ENCODE measurements around the gene SART3. TPM values are rescaled to one million over a fixed set of nuclear protein-coding genes. Genes with fewer than 3 reads are reported as not detected.
"Not testable (repeated sequence)": the region's sequence is repeated elsewhere in the genome, so short reads cannot be mapped to it uniquely, and the experiment has no call there.

SART3 gene
- total and polyA plus RNA-seq, 2 donors from 2014 or later = 14.9 to 59.1 TPM

DNA sequence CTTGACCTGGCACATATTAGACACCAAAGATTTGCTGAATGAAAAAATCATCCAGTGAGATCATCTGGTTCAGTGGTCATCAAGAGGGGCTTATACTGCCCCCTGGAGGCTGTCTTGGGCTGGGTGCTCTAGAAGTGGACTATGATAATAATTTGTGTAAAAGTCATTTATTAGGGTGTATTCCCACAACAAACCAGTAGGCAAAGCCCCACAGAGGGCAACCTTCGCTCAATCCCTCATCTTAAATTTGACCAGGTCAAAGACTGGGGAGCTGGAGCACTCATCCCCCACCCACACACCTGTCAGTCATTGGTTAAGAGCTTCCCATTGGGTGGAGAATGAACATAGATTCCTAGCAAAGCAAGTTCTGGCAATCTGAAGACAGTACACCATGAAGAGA lies 65.9 kb downstream of the SART3 start:
- Histone ChIP-seq H3K27ac (ENCODE audit: low read depth in 2 of 2, low read length in 2 of 2) (no peak overlapping the region), H3K9me3 (ENCODE audit: control insufficient read depth in 2 of 3, insufficient read depth in 1 of 3, low read length in 3 of 3) (no peaks in the 10 kb centered on the region), H3K4me3 (ENCODE audit: low read length in 3 of 3) (no peak overlapping the region), H3K27me3 (ENCODE audit: control insufficient read depth, insufficient read depth, low read length) (no peaks in the 10 kb centered on the region), H3K36me3 (ENCODE audit: control insufficient read depth in 2 of 3, insufficient read depth in 3 of 3, low read length in 3 of 3) (no peaks in the 10 kb centered on the region), H3K9ac (ENCODE audit: low read length in 3 of 3) (no peak overlapping the region), H3K4me1 (ENCODE audit: control insufficient read depth in 2 of 3, insufficient read depth in 2 of 3, low read depth in 1 of 3, low read length in 3 of 3) (no peaks in the 10 kb centered on the region)
- intact Hi-C loops (cut with DNase I) = no loop called here
- TF ChIP-seq, protein P1, sequence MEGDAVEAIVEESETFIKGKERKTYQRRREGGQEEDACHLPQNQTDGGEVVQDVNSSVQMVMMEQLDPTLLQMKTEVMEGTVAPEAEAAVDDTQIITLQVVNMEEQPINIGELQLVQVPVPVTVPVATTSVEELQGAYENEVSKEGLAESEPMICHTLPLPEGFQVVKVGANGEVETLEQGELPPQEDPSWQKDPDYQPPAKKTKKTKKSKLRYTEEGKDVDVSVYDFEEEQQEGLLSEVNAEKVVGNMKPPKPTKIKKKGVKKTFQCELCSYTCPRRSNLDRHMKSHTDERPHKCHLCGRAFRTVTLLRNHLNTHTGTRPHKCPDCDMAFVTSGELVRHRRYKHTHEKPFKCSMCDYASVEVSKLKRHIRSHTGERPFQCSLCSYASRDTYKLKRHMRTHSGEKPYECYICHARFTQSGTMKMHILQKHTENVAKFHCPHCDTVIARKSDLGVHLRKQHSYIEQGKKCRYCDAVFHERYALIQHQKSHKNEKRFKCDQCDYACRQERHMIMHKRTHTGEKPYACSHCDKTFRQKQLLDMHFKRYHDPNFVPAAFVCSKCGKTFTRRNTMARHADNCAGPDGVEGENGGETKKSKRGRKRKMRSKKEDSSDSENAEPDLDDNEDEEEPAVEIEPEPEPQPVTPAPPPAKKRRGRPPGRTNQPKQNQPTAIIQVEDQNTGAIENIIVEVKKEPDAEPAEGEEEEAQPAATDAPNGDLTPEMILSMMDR (IDR thresholded peaks at IDR 0.05; ENCODE audit: borderline replicate concordance, extremely low read depth, insufficient read depth) = peak; percentile 24
- FAIRE-seq = no peak
- DNase-seq = peak in 2 of 5 donors; percentile 24 to 37

DNA sequence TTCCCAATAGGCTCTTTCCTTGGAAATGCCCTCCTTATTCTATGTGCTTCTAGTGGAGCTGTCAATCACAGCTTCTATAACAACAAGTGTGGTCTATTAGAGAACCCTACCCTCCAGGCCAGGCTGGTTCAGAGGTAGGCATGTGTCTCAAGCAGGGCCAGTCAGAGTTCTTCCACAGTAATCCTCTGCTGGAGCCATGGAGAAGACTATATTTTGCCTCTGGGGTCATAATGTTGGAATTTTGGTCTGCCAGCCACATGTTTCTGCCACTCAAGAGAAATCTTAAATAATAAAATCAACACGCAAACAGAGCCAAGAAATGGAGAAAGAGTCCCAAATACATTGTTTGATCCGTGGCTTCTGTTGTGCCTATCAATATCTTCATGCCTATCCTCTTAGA lies 69.7 kb downstream of the SART3 start:
- TF ChIP-seq, protein P1 (IDR thresholded peaks at IDR 0.05; ENCODE audit: borderline replicate concordance, extremely low read depth, insufficient read depth) = no peak
- FAIRE-seq = no peak
- no peaks in the 10 kb centered on the region for H3K36me3 ChIP-seq (ENCODE audit: control insufficient read depth in 2 of 3, insufficient read depth in 3 of 3, low read length in 3 of 3)
- no peaks in the 10 kb centered on the region for H3K4me1 ChIP-seq (ENCODE audit: control insufficient read depth in 2 of 3, insufficient read depth in 2 of 3, low read depth in 1 of 3, low read length in 3 of 3)
- H3K9ac ChIP-seq (ENCODE audit: low read length in 3 of 3) = no peak overlapping the region
- intact Hi-C loops (cut with DNase I) = no loop called here
- peaks cover 0 to 2% (median 0%) of the 10 kb centered on the region in 3 donors for H3K9me3 ChIP-seq (ENCODE audit: control insufficient read depth in 2 of 3, insufficient read depth in 1 of 3, low read length in 3 of 3)
- H3K27me3 ChIP-seq (ENCODE audit: control insufficient read depth, insufficient read depth, low read length) = no peaks in the 10 kb centered on the region
- DNase-seq = no peak
- no peak overlapping the region for H3K27ac ChIP-seq (ENCODE audit: low read depth in 2 of 2, low read length in 2 of 2)
- H3K4me3 ChIP-seq (ENCODE audit: low read length in 3 of 3) = no peak overlapping the region

DNA sequence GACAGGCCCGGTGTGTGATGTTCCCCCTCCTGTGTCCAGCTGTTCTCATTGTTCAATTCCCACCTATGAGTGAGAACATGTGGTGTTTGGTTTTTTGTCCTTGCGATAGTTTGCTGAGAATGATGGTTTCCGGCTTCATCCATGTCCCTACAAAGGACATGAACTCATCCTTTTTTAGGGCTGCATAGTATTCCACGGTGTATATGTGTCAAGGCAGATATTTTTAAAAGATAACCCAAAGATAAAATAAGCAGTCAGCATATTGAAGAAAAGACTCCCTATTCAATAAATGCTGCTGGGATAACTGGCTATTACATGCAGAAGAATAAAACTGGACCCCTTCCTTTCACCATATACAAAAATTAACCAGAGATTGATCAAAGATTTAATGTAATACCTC lies 73.9 kb downstream of the SART3 start:
- H3K4me1 ChIP-seq (ENCODE audit: control insufficient read depth in 2 of 3, insufficient read depth in 2 of 3, low read depth in 1 of 3, low read length in 3 of 3); DNase-seq; FAIRE-seq; H3K27ac ChIP-seq (ENCODE audit: low read depth in 2 of 2, low read length in 2 of 2); intact Hi-C loops (cut with DNase I); H3K36me3 ChIP-seq (ENCODE audit: control insufficient read depth in 2 of 3, insufficient read depth in 3 of 3, low read length in 3 of 3); H3K27me3 ChIP-seq (ENCODE audit: control insufficient read depth, insufficient read depth, low read length); H3K9me3 ChIP-seq (ENCODE audit: control insufficient read depth in 2 of 3, insufficient read depth in 1 of 3, low read length in 3 of 3); H3K4me3 ChIP-seq (ENCODE audit: low read length in 3 of 3); H3K9ac ChIP-seq (ENCODE audit: low read length in 3 of 3): not testable (repeated sequence)

DNA sequence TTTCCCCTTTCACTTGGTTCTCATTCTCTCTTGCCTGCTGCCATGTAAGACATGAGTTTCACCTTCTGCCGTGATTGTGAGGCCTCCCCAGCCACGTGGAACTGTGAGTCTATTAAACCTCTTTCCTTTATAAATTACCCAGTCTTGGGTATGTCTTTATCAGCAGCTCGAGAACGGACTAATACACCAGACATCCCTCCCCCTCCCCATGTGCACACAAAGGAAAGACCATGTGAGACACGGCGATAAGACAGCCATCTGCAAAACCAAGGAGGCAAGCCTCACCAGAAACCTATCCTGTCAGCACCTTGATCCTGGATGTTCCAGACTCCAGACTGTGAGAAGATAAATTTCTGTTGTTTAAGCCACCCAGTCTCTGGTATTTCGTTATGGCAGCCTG lies 75.6 kb downstream of the SART3 start:
- FAIRE-seq; H3K9me3 ChIP-seq (ENCODE audit: control insufficient read depth in 2 of 3, insufficient read depth in 1 of 3, low read length in 3 of 3); intact Hi-C loops (cut with DNase I): not testable (repeated sequence)

DNA sequence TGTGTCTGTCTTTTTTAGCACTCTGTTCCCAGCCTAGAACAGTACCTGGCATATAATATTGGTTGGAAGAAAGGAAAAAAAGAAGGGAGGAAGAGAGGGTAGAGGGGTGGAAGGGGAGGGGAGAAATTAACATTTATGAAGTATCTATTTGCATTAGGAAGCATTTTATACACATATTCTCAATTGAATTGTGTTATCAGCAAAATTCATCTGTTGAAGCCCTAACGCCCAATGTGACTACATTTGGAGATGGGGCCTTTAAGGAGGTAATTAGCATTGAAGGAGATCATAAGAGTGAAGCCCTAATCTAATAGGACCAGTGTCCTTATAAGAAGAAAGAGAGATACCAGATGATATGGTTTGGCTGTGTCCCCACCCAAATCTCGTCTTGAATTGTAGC lies 76.1 kb downstream of the SART3 start:
- intact Hi-C loops (cut with DNase I) = no loop called here
- no peak for FAIRE-seq

More for the DNA sequence above, 75.6 kb downstream of the SART3 start:
- DNase-seq; H3K9ac ChIP-seq (ENCODE audit: low read length in 3 of 3); H3K4me3 ChIP-seq (ENCODE audit: low read length in 3 of 3); H3K4me1 ChIP-seq (ENCODE audit: control insufficient read depth in 2 of 3, insufficient read depth in 2 of 3, low read depth in 1 of 3, low read length in 3 of 3); H3K36me3 ChIP-seq (ENCODE audit: control insufficient read depth in 2 of 3, insufficient read depth in 3 of 3, low read length in 3 of 3); H3K27me3 ChIP-seq (ENCODE audit: control insufficient read depth, insufficient read depth, low read length); H3K27ac ChIP-seq (ENCODE audit: low read depth in 2 of 2, low read length in 2 of 2): not testable (repeated sequence)

More for the DNA sequence above, 76.1 kb downstream of the SART3 start:
- DNase-seq = no peak
- H3K4me1 ChIP-seq (ENCODE audit: control insufficient read depth in 2 of 3, insufficient read depth in 2 of 3, low read depth in 1 of 3, low read length in 3 of 3) = no peaks in the 10 kb centered on the region
- H3K27ac ChIP-seq (ENCODE audit: low read depth in 2 of 2, low read length in 2 of 2) = no peak overlapping the region
- H3K36me3 ChIP-seq (ENCODE audit: control insufficient read depth in 2 of 3, insufficient read depth in 3 of 3, low read length in 3 of 3) = no peaks in the 10 kb centered on the region
- H3K4me3 ChIP-seq (ENCODE audit: low read length in 3 of 3) = no peak overlapping the region
- no peak overlapping the region for H3K9ac ChIP-seq (ENCODE audit: low read length in 3 of 3)
- H3K27me3 ChIP-seq (ENCODE audit: control insufficient read depth, insufficient read depth, low read length) = no peaks in the 10 kb centered on the region
- TF ChIP-seq, protein P1 (IDR thresholded peaks at IDR 0.05; ENCODE audit: borderline replicate concordance, extremely low read depth, insufficient read depth) = no peak
- peaks cover 0 to 2% (median 0%) of the 10 kb centered on the region in 3 donors for H3K9me3 ChIP-seq (ENCODE audit: control insufficient read depth in 2 of 3, insufficient read depth in 1 of 3, low read length in 3 of 3)

Measured in kidney (tissue), 14 donors.